Renal cortical epithelial cell (primary cell): ENCODE results near the gene CNST. TPM values are rescaled to one million over a fixed set of nuclear protein-coding genes. Genes with fewer than 3 reads are reported as not detected.
"Not testable (repeated sequence)": the region's sequence is repeated elsewhere in the genome, so short reads cannot be mapped to it uniquely, and the experiment has no call there.

ENCODE experiments used
- DNase-seq: peaks from one replicate; pipeline ENCODE4 v3.0.0-alpha.2; 2011; ENCODE audit warnings: low read depth
- total RNA-seq: library from RNA; depleted of rRNA; stranded (reverse); fragments of >200 nt; gene quantifications from 2 replicates; pipeline ENCODE4 v1.2.3, GENCODE V29; 2014

CNST gene
- total RNA-seq, 1 donor from 2014 or later, result 27.1 TPM

- no peak for DNase-seq
Measured at GRCh38 chr1:246678816-246679793, 112.8 kb downstream of the CNST start.

- DNase-seq, result no peak
Measured at GRCh38 chr1:246679794-246680177, 113.5 kb downstream of the CNST start.

GRCh38 chr1:246680190-246680589 is 113.9 kb downstream of the CNST start:
- DNase-seq, result no peak

- DNase-seq, result no peak
Measured at GRCh38 chr1:246680696-246681130, 114.5 kb downstream of the CNST start.

- DNase-seq, result no peak
Measured at GRCh38 chr1:246681900-246682895, 115.9 kb downstream of the CNST start.

GRCh38 chr1:246683521-246683920 is 117.3 kb downstream of the CNST start:
- DNase-seq, result no peak

- no peak for DNase-seq
Measured at GRCh38 chr1:246687002-246687401, 120.7 kb downstream of the CNST start.

GRCh38 chr1:246689409-246690008 is 123.3 kb downstream of the CNST start:
- peak; percentile 66 for DNase-seq

GRCh38 chr1:246690100-246690499 is 123.8 kb downstream of the CNST start:
- DNase-seq, result no peak

- no peak for DNase-seq
Measured at GRCh38 chr1:246691622-246692495, 125.6 kb downstream of the CNST start.

- not testable (repeated sequence) for DNase-seq
Measured at GRCh38 chr1:246694213-246694895, 128.1 kb downstream of the CNST start.

- DNase-seq, result peak; percentile 38
Measured at GRCh38 chr1:246695136-246695535, 128.9 kb downstream of the CNST start.

- no peak for DNase-seq
Measured at GRCh38 chr1:246695666-246696065, 129.4 kb downstream of the CNST start.

GRCh38 chr1:246698466-246699094 is 132.3 kb downstream of the CNST start:
- no peak for DNase-seq

GRCh38 chr1:246699095-246699735 is 133.0 kb downstream of the CNST start:
- peak; percentile 88 for DNase-seq

GRCh38 chr1:246703581-246703980 is 137.3 kb downstream of the CNST start:
- no peak for DNase-seq

- peak; percentile 66 for DNase-seq
Measured at GRCh38 chr1:246705368-246705767, 139.1 kb downstream of the CNST start.

- no peak for DNase-seq
Measured at GRCh38 chr1:246708166-246708565, 141.9 kb downstream of the CNST start.

- no peak for DNase-seq
Measured at GRCh38 chr1:246709196-246709595, 142.9 kb downstream of the CNST start.
